Caco-2 (cell line): ENCODE measurements around the gene RAD51B. TPM values are rescaled to one million over a fixed set of nuclear protein-coding genes. Genes with fewer than 3 reads are reported as not detected.
A peak's percentile ranks its signal among the peaks of the same experiment; 100 is the strongest.

Experiments
- BruUV-seq: library from RNA; stranded (reverse); fragments of 400-500 nt; replicated peaks from 2 replicates; lab custom pipeline; 2021; lab: Mats Ljungman, UMichigan
- CTCF ChIA-PET: fragments of 300-600 bp; sonication (Branson Sonifier 250); formaldehyde crosslinking; loops from one replicate; lab custom pipeline; 2022; ENCODE audit warnings: antibody characterized with exemption; lab: Charles Lee
- POLR2A ChIA-PET: fragments of 300-600 bp; sonication (Branson Sonifier 250); formaldehyde crosslinking; loops from one replicate; lab custom pipeline; 2022; ENCODE audit warnings: antibody characterized with exemption; lab: Charles Lee
- DNase-seq, 2 experiments: peaks; one replicate each; pipeline versions ENCODE4 v3.0.0 to v3.0.0-alpha.2; 2020 to 2022
- H3K27me3 ChIP-seq: replicated peaks from 2 replicates; pipeline ENCODE4 v1.6.0; 2011; ENCODE audit warnings: low read length; ENCODE audit not compliant: control insufficient read depth, insufficient read depth
- H3K36me3 ChIP-seq: 2 replicates; pipeline ENCODE4 v1.5.1; 2011; ENCODE audit warnings: low read length; ENCODE audit not compliant: control insufficient read depth, insufficient read depth
- H3K4me1 ChIP-seq: fragments of 250-450 bp; sonication (Bioruptor Pico); 2 replicates; pipeline ENCODE4 v1.5.1; 2020; ENCODE audit warnings: mild to moderate bottlenecking
- H3K4me3 ChIP-seq: 2 replicates; pipeline ENCODE4 v1.5.1; 2011; ENCODE audit warnings: low read depth, mild to moderate bottlenecking, control low read depth, low read length
- H3K9me3 ChIP-seq: fragments of 250-450 bp; sonication (Bioruptor Pico); 2 replicates; pipeline ENCODE4 v1.5.1; 2020; ENCODE audit warnings: mild to moderate bottlenecking, moderate library complexity
- H3K27ac Mint-ChIP-seq: one replicate; pipeline ENCODE4 v1.8.0; 2022; ENCODE audit warnings: mixed read lengths; ENCODE audit not compliant: unreplicated experiment
- H3K27me3 Mint-ChIP-seq: one replicate; pipeline ENCODE4 v1.8.0; 2022; ENCODE audit warnings: mixed read lengths; ENCODE audit not compliant: insufficient read depth, unreplicated experiment
- H3K36me3 Mint-ChIP-seq: one replicate; pipeline ENCODE4 v1.8.0; 2022; ENCODE audit warnings: mild to moderate bottlenecking, mixed read lengths; ENCODE audit not compliant: insufficient read depth, unreplicated experiment
- H3K4me1 Mint-ChIP-seq: one replicate; pipeline ENCODE4 v1.8.0; 2022; ENCODE audit warnings: low read depth, mixed read lengths; ENCODE audit not compliant: unreplicated experiment
- H3K4me3 Mint-ChIP-seq: one replicate; pipeline ENCODE4 v1.8.0; 2022; ENCODE audit warnings: mild to moderate bottlenecking, moderate library complexity, mixed read lengths; ENCODE audit not compliant: unreplicated experiment
- H3K9me3 Mint-ChIP-seq: one replicate; pipeline ENCODE4 v1.8.0; 2022; ENCODE audit warnings: mixed read lengths; ENCODE audit not compliant: unreplicated experiment
- CTCF ChIP-seq, 2 experiments: fragments of 200-600 bp in 1 of 2; IDR thresholded peaks; 1 replicate in 1 of 2; 2 replicates in 1 of 2; pipeline versions ENCODE4 v1.5.1 to v1.8.0; 2011 to 2022; ENCODE audit warnings: antibody characterized with exemption in 1 of 2, control low read depth in 1 of 2, inconsistent platforms in 1 of 2, low read depth in 1 of 2, low read length in 1 of 2, mild to moderate bottlenecking in 1 of 2, moderate library complexity in 1 of 2; ENCODE audit not compliant: insufficient read depth in 1 of 2, severe bottlenecking in 1 of 2, unreplicated experiment in 1 of 2
- intact Hi-C: fragments of 100-400 bp; cut with micrococcal nuclease; formaldehyde crosslinking; loops from one replicate; pipeline ENCODE4 v1.10.0; 2022; ENCODE audit not compliant: unreplicated experiment
- total RNA-seq: library from RNA; stranded (reverse); gene quantifications from 2 replicates; pipeline ENCODE4 v1.2.3, GENCODE V29; 2022

The RAD51B gene
- total RNA-seq, 1 experiment from 2014 or later, result 16.7 TPM

GRCh38 chr14:68592948-68593556 is 773.5 kb downstream of the RAD51B start:
- CTCF ChIA-PET, result no interaction called here

GRCh38 chr14:68593806-68594536 is 774.4 kb downstream of the RAD51B start:
- no peaks in the 10 kb centered on the region for H3K9me3 ChIP-seq
- no peak overlapping the region for H3K4me3 Mint-ChIP-seq
- no peak overlapping the region for H3K4me3 ChIP-seq
- no peaks in the 10 kb centered on the region for H3K36me3 ChIP-seq
- no peaks in the 10 kb centered on the region for H3K27me3 ChIP-seq
- no peaks in the 10 kb centered on the region for H3K27me3 Mint-ChIP-seq
- intact Hi-C loops, result no loop called here
- H3K36me3 Mint-ChIP-seq, result peaks cover 11% of the 10 kb centered on the region
- ChIA-PET POLR2A (interaction anchor here (0.8 kb wide), 1 partner anchor 72 kb away, joined by 3 read pairs; no protein-coding TSS in a partner anchor), CTCF (no interaction called here)
- no peaks in the 10 kb centered on the region for H3K9me3 Mint-ChIP-seq
- BruUV-seq, result no TSS peak
- DNase-seq, result peak in 1 of 2 experiments; percentile 55
- peaks cover 45% of the 10 kb centered on the region for H3K4me1 ChIP-seq
- H3K4me1 Mint-ChIP-seq, result peaks cover 55% of the 10 kb centered on the region
- TF ChIP-seq CTCF (IDR thresholded peaks at IDR 0.05; ENCODE audit: insufficient read depth in 1 of 2, low read depth in 1 of 2, low read length in 1 of 2, severe bottlenecking in 1 of 2, unreplicated experiment in 1 of 2), result no peak
- H3K27ac Mint-ChIP-seq, result peak overlapping the region; percentile 54

More at GRCh38 chr14:68592948-68593556, 773.5 kb downstream of the RAD51B start:
- Histone ChIP-seq H3K4me3 (no peak overlapping the region), H3K27me3 (no peaks in the 10 kb centered on the region), H3K36me3 (no peaks in the 10 kb centered on the region), H3K9me3 (no peaks in the 10 kb centered on the region), H3K4me1 (peaks cover 45% of the 10 kb centered on the region)
- no peak for TF ChIP-seq CTCF (IDR thresholded peaks at IDR 0.05; ENCODE audit: insufficient read depth in 1 of 2, low read depth in 1 of 2, low read length in 1 of 2, severe bottlenecking in 1 of 2, unreplicated experiment in 1 of 2)
- intact Hi-C loops, result no loop called here
- POLR2A ChIA-PET, result no interaction called here
- Mint-ChIP-seq H3K4me1 (peaks cover 55% of the 10 kb centered on the region), H3K27me3 (no peaks in the 10 kb centered on the region), H3K27ac (no peak overlapping the region), H3K4me3 (no peak overlapping the region), H3K9me3 (no peaks in the 10 kb centered on the region), H3K36me3 (peaks cover 5% of the 10 kb centered on the region)
- DNase-seq, result no peak
- no TSS peak for BruUV-seq

GRCh38 chr14:68594737-68595380 is 775.3 kb downstream of the RAD51B start:
- Mint-ChIP-seq H3K9me3 (no peaks in the 10 kb centered on the region), H3K36me3 (peaks cover 11% of the 10 kb centered on the region), H3K27ac (peak overlapping the region; percentile 54), H3K27me3 (no peaks in the 10 kb centered on the region), H3K4me3 (no peak overlapping the region), H3K4me1 (peaks cover 51% of the 10 kb centered on the region)
- Histone ChIP-seq H3K4me1 (peaks cover 50% of the 10 kb centered on the region), H3K36me3 (no peaks in the 10 kb centered on the region), H3K27me3 (no peaks in the 10 kb centered on the region), H3K4me3 (no peak overlapping the region), H3K9me3 (no peaks in the 10 kb centered on the region)
- intact Hi-C loops, result no loop called here
- BruUV-seq, result no TSS peak
- ChIA-PET POLR2A (no interaction called here), CTCF (no interaction called here)
- TF ChIP-seq CTCF (IDR thresholded peaks at IDR 0.05; ENCODE audit: insufficient read depth in 1 of 2, low read depth in 1 of 2, low read length in 1 of 2, severe bottlenecking in 1 of 2, unreplicated experiment in 1 of 2), result no peak
- DNase-seq, result no peak
